B cell (primary cell): ENCODE results near the gene CERK. TPM values are rescaled to one million over a fixed set of nuclear protein-coding genes. Genes with fewer than 3 reads are reported as not detected.

Experiments used
- ATAC-seq: fragments of 200-7000 bp; cut with Tn5 transposase; one replicate; pipeline ENCODE4 v1.10.0; 2021; ENCODE audit warnings: low read depth, mild to moderate bottlenecking, moderate number of reproducible peaks, moderate library complexity
- CTCF ChIA-PET: fragments of 350-600 bp; sonication (Branson Sonifier 250); formaldehyde crosslinking; loops from one replicate; lab custom pipeline; 2021; ENCODE audit warnings: antibody characterized with exemption, inconsistent platforms; lab: Charles Lee
- POLR2A ChIA-PET: fragments of 350-600 bp; sonication (Branson Sonifier 250); formaldehyde crosslinking; loops from one replicate; lab custom pipeline; 2021; ENCODE audit warnings: antibody characterized with exemption; lab: Charles Lee
- DNase-seq: peaks from one replicate; pipeline ENCODE4 v3.0.0; 2013
- H2AFZ ChIP-seq: 2 replicates; pipeline ENCODE4 v1.6.1; 2012; ENCODE audit warnings: mild to moderate bottlenecking, low read depth, low read length; ENCODE audit not compliant: insufficient read depth, poor library complexity, severe bottlenecking
- H3K27ac ChIP-seq, 2 donors: 1 replicate in 1 of 2; 2 replicates in 1 of 2; pipeline ENCODE4 v1.5.1; 2012 to 2013; ENCODE audit warnings: low read length in 2 of 2, mild to moderate bottlenecking in 2 of 2, moderate library complexity in 1 of 2
- H3K27me3 ChIP-seq, 4 experiments: fragments of 200-600 bp in 1 of 4; sonication (generic) in 1 of 4; replicated peaks in 1 of 4; 1 replicate in 2 of 4; 2 replicates in 2 of 4; pipeline versions ENCODE4 v1.6.1 to v1.7.0; 2013 to 2016; ENCODE audit warnings: low read length in 3 of 4, mild to moderate bottlenecking in 2 of 4, mixed read lengths in 1 of 4, moderate library complexity in 1 of 4; ENCODE audit not compliant: insufficient read depth in 4 of 4, control insufficient read depth in 3 of 4; ENCODE audit errors: control extremely low read depth in 1 of 4
- H3K36me3 ChIP-seq, 2 experiments: replicated peaks in 1 of 2; 1 replicate in 1 of 2; 2 replicates in 1 of 2; pipeline versions ENCODE4 v1.6.1 to v1.7.1; 2013; ENCODE audit warnings: low read length in 1 of 2; ENCODE audit not compliant: insufficient read depth in 2 of 2, control insufficient read depth in 1 of 2; ENCODE audit errors: control extremely low read depth in 1 of 2, extremely low read depth in 1 of 2
- H3K4me1 ChIP-seq, 2 donors: fragments of 200-600 bp in 1 of 2; sonication (generic) in 1 of 2; 1 replicate in 1 of 2; 2 replicates in 1 of 2; pipeline versions ENCODE4 v1.5.1 to v1.6.1; 2013 to 2017; ENCODE audit warnings: low read length in 2 of 2; ENCODE audit not compliant: control insufficient read depth in 2 of 2, insufficient read depth in 2 of 2
- H3K4me2 ChIP-seq: replicated peaks from 2 replicates; pipeline ENCODE3; 2012; ENCODE audit warnings: mild to moderate bottlenecking, low read depth, low read length; ENCODE audit not compliant: poor library complexity, severe bottlenecking
- H3K4me3 ChIP-seq, 5 experiments: fragments of 200-600 bp in 1 of 5; sonication (generic) in 1 of 5; 1 replicate in 3 of 5; 2 replicates in 2 of 5; pipeline versions ENCODE4 v1.5.1 to v1.7.0; 2011 to 2016; ENCODE audit warnings: low read length in 4 of 5, mild to moderate bottlenecking in 4 of 5, low read depth in 2 of 5, control low read depth in 1 of 5, moderate library complexity in 1 of 5; ENCODE audit not compliant: insufficient read depth in 1 of 5; ENCODE audit errors: control extremely low read depth in 1 of 5, extremely low read depth in 1 of 5
- H3K79me2 ChIP-seq: fragments of 200-600 bp; sonication (generic); one replicate; pipeline ENCODE4 v1.6.0; 2016; ENCODE audit warnings: low read length; ENCODE audit not compliant: control insufficient read depth, insufficient read depth
- H3K9ac ChIP-seq: fragments of 200-600 bp; sonication (generic); 2 replicates; pipeline ENCODE4 v1.6.1; 2017; ENCODE audit warnings: mild to moderate bottlenecking, low read length, moderate library complexity
- H3K9me3 ChIP-seq, 3 donors: one replicate each; pipeline versions ENCODE4 v1.6.1 to v1.7.1; 2013; ENCODE audit warnings: low read length in 2 of 3; ENCODE audit not compliant: control insufficient read depth in 2 of 3, insufficient read depth in 1 of 3; ENCODE audit errors: control extremely low read depth in 1 of 3
- H4K20me1 ChIP-seq: 2 replicates; pipeline ENCODE4 v1.6.0; 2012; ENCODE audit warnings: mild to moderate bottlenecking, low read length; ENCODE audit not compliant: insufficient read depth, control insufficient read depth, poor library complexity, severe bottlenecking
- H3K27ac Mint-ChIP-seq: one replicate; pipeline ENCODE4 v1.8.0; 2021; ENCODE audit warnings: mixed read lengths
- H3K27me3 Mint-ChIP-seq: one replicate; pipeline ENCODE4 v1.8.0; 2021; ENCODE audit warnings: mixed read lengths
- H3K4me1 Mint-ChIP-seq: one replicate; pipeline ENCODE4 v1.8.0; 2021; ENCODE audit warnings: mixed read lengths
- H3K4me3 Mint-ChIP-seq: one replicate; pipeline ENCODE4 v1.8.0; 2021; ENCODE audit warnings: mixed read lengths
- H3K9me3 Mint-ChIP-seq: one replicate; pipeline ENCODE4 v1.8.0; 2022; ENCODE audit warnings: mixed read lengths; ENCODE audit not compliant: insufficient read depth
- CTCF ChIP-seq: fragments of 200-600 bp; IDR thresholded peaks from one replicate; pipeline ENCODE4 v1.8.0; 2022; ENCODE audit warnings: antibody characterized with exemption, mild to moderate bottlenecking
- EZH2 ChIP-seq: IDR thresholded peaks from 2 replicates; pipeline ENCODE4 v1.6.1; 2012; ENCODE audit warnings: borderline replicate concordance, low read depth, mild to moderate bottlenecking, moderate library complexity, low read length; ENCODE audit not compliant: insufficient read depth, poor library complexity, severe bottlenecking
- whole genome bisulfite sequencing: methylation state at CpG from one replicate; pipeline ENCODE4 v1.1.5; 2013; ENCODE audit warnings: missing lambda C conversion rate; ENCODE audit not compliant: insufficient coverage; 5-methylcytosine and 5-hydroxymethylcytosine counted together
- intact Hi-C: fragments of 100-400 bp; cut with micrococcal nuclease; formaldehyde crosslinking; loops from one replicate; pipeline ENCODE4 v1.10.0; 2022
- polyA plus RNA-seq: library from polyadenylated mRNA; depleted of rRNA; stranded (reverse); fragments of >200 nt; gene quantifications from 2 replicates; pipeline ENCODE4 v1.2.3, GENCODE V29; 2012
- total RNA-seq, 2 donors: library from RNA; stranded (reverse); fragments of 120-200 nt in 1 of 2; gene quantifications; 1 replicate in 1 of 2; 2 replicates in 1 of 2; pipeline versions ENCODE4 v1.2.3 to v1.2.4, GENCODE V29; 2013 to 2022

The CERK gene
- total and polyA plus RNA-seq, 2 donors (not counting 1 experiment from before 2014, with no cell fraction given) = 23.2 to 48.3 TPM

- H3K27ac ChIP-seq = no peak overlapping the region
- H3K79me2 ChIP-seq = peaks cover 64% of the 10 kb centered on the region
- Mint-ChIP-seq H3K4me3 (no peak overlapping the region), H3K9me3 (no peaks in the 10 kb centered on the region), H3K4me1 (peaks cover 30% of the 10 kb centered on the region), H3K27ac (no peak overlapping the region), H3K27me3 (no peaks in the 10 kb centered on the region)
- H3K27me3 ChIP-seq = no peaks in the 10 kb centered on the region
- ATAC-seq = no peak
- no peak for DNase-seq
- TF ChIP-seq CTCF (no peak), EZH2 (no peak)
- no peak overlapping the region for H2AFZ ChIP-seq
- H3K9ac ChIP-seq = no peak overlapping the region
- CTCF ChIA-PET = no interaction called here
- POLR2A ChIA-PET = interaction anchor here (0.7 kb wide), 1 partner anchor 125 kb away, joined by 3 read pairs; no protein-coding TSS in a partner anchor
- no peaks in the 10 kb centered on the region for H3K9me3 ChIP-seq
- no peak overlapping the region for H3K4me3 ChIP-seq
- H3K36me3 ChIP-seq = peaks cover 0 to 21% of the 10 kb centered on the region in 2 experiments
- H4K20me1 ChIP-seq = peaks cover 94% of the 10 kb centered on the region
- peaks cover 10 to 22% of the 10 kb centered on the region in 2 donors for H3K4me1 ChIP-seq
- intact Hi-C loops = no loop called here
- no peak overlapping the region for H3K4me2 ChIP-seq
- 98% methylated on average over 26 of the region's 26 CpGs for WGBS
These were observed 82.0 kb downstream of the CERK start for GRCh38 chr22:46655861-46656608.

- H3K27ac Mint-ChIP-seq = no peak overlapping the region
- 90% methylated on average over 14 of the region's 14 CpGs for WGBS
- no peak for TF ChIP-seq EZH2
- TF ChIP-seq CTCF = no peak
- ATAC-seq (no peak), DNase-seq (no peak)
- Histone ChIP-seq H3K36me3 (peaks cover 0 to 13% of the 10 kb centered on the region in 2 experiments), H4K20me1 (peaks cover 98% of the 10 kb centered on the region), H3K27me3 (no peaks in the 10 kb centered on the region), H3K27ac (no peak overlapping the region), H3K9ac (no peak overlapping the region), H3K79me2 (peaks cover 71% of the 10 kb centered on the region), H3K4me3 (no peak overlapping the region), H3K4me2 (no peak overlapping the region), H3K9me3 (no peaks in the 10 kb centered on the region), H3K4me1 (peaks cover 11 to 26% of the 10 kb centered on the region in 2 donors), H2AFZ (no peak overlapping the region)
- no peak overlapping the region for H3K4me3 Mint-ChIP-seq
- ChIA-PET POLR2A (interaction anchor here (0.7 kb wide), 1 partner anchor 126 kb away, joined by 3 read pairs; no protein-coding TSS in a partner anchor), CTCF (no interaction called here)
- intact Hi-C loops = no loop called here
- H3K9me3 Mint-ChIP-seq = no peaks in the 10 kb centered on the region
- no peaks in the 10 kb centered on the region for H3K27me3 Mint-ChIP-seq
- peaks cover 37% of the 10 kb centered on the region for H3K4me1 Mint-ChIP-seq
These were observed 83.0 kb downstream of the CERK start for GRCh38 chr22:46654927-46655595.
